Cardiac muscle cell (in vitro differentiated cells and primary cell): ENCODE results near the gene VHLL. TPM values are rescaled to one million over a fixed set of nuclear protein-coding genes. Genes with fewer than 3 reads are reported as not detected.

ENCODE experiments used
- DNase-seq, 2 donors: peaks; one replicate each; pipeline versions ENCODE4 v3.0.0 to v3.0.0-alpha.2; 2010 to 2017; ENCODE audit warnings: low read depth in 1 of 2, low spot score in 1 of 2
- H3K27ac ChIP-seq: fragments of 200-600 bp; sonication (generic); 2 replicates; pipeline ENCODE4 v1.5.1; 2016
- H3K27me3 ChIP-seq: fragments of 200-600 bp; sonication (generic); 2 replicates; pipeline ENCODE4 v1.6.0; 2016; ENCODE audit warnings: control low read depth
- H3K36me3 ChIP-seq: fragments of 200-600 bp; sonication (generic); 2 replicates; pipeline ENCODE4 v1.5.1; 2016; ENCODE audit warnings: control low read depth
- H3K4me1 ChIP-seq: fragments of 200-600 bp; sonication (generic); 2 replicates; pipeline ENCODE4 v1.8.1; 2017; ENCODE audit warnings: low read depth, mild to moderate bottlenecking, mixed run types
- H3K4me3 ChIP-seq: fragments of 200-600 bp; sonication (generic); 2 replicates; pipeline ENCODE4 v1.5.1; 2016; ENCODE audit warnings: mild to moderate bottlenecking
- H3K9me3 ChIP-seq: fragments of 200-600 bp; sonication (generic); 2 replicates; pipeline ENCODE4 v1.5.1; 2017; ENCODE audit warnings: low read depth, mild to moderate bottlenecking, control low read depth
- polyA plus RNA-seq: library from polyadenylated mRNA; unstranded; fragments of >200 nt; fragmentation: Nextera tagmentation; extraction: Ambion mirVana; gene quantifications from 2 replicates; pipeline ENCODE4 v1.2.1, GENCODE V29; 2016
- total RNA-seq: library from RNA; depleted of rRNA; stranded (reverse); fragments of >200 nt; gene quantifications from 2 replicates; pipeline ENCODE4 v1.2.3, GENCODE V29; 2016
- TF ChIP-seq, protein P1 (sequence below): IDR thresholded peaks from 2 replicates; pipeline ENCODE4 v1.5.1; 2012; ENCODE audit warnings: low read depth, mild to moderate bottlenecking, low read length

Gene VHLL
- total and polyA plus RNA-seq, 2 experiments from 2014 or later, result 0.21 to 0.98 TPM

DNA sequence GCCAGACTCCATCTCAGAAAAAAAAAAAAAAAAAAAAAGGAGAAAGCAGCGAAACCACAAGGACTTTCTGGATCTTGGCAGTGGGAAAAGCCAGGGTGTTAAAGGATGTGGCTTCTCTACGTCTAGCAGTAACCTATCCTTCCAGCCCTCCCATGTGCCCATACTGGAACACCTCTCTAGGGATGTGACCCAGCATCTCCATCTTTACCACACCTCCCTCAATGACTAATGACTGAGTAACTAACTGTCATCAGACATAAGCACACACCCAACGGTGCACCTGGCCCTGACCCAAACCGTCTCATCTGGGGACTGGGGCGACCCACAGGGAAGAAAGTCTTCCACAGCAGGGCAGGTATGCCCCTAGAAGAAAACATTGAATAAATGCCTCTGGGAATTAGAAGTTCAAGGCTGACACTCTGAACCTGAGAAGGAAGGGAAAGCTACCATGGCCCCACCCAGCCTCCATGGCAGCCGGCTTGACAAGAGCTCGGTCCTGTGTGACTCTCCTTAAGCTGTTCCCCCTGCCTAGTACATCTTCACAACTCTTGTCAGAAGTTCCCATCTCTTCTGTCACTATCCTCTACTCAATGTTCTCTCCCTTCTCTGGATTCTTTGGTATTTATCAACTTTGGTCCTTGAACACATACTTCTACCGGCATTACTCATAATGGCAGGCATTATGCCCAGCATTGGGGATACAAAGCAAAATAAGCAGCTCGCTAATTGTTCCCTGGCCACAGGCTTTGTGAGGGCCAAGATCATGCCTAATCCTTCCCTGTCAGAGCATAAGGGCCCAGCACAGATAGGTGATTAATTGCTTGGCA lies 36.4 kb downstream of the VHLL start:
- H3K9me3 ChIP-seq, result no peaks in the 10 kb centered on the region
- DNase-seq, result peak in 1 of 2 donors; percentile 63
- H3K27ac ChIP-seq, result no peak overlapping the region

DNA sequence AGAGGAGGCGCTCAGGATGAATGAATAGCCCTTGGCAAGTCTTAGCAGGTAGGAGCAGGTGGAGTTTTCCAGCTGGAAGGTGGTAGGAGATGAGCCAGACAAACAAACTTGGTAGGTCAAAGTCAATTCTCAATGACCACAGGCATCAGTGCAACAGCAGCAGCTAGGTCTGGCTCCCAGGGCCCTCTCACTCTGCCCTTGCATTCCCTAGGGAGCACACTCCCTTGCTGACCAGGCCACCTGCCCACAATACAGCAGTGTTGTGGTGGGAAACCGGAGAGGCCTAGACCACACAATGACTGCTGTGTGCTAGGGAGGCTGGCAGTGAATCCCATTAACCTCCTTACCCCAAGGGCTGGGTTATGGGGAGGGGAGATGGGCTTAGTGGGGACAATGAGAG lies 38.2 kb downstream of the VHLL start:
- H3K27me3 ChIP-seq, result no peaks in the 10 kb centered on the region
- no peak overlapping the region for H3K4me3 ChIP-seq
- TF ChIP-seq, protein P1, sequence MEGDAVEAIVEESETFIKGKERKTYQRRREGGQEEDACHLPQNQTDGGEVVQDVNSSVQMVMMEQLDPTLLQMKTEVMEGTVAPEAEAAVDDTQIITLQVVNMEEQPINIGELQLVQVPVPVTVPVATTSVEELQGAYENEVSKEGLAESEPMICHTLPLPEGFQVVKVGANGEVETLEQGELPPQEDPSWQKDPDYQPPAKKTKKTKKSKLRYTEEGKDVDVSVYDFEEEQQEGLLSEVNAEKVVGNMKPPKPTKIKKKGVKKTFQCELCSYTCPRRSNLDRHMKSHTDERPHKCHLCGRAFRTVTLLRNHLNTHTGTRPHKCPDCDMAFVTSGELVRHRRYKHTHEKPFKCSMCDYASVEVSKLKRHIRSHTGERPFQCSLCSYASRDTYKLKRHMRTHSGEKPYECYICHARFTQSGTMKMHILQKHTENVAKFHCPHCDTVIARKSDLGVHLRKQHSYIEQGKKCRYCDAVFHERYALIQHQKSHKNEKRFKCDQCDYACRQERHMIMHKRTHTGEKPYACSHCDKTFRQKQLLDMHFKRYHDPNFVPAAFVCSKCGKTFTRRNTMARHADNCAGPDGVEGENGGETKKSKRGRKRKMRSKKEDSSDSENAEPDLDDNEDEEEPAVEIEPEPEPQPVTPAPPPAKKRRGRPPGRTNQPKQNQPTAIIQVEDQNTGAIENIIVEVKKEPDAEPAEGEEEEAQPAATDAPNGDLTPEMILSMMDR, result no peak
- no peaks in the 10 kb centered on the region for H3K4me1 ChIP-seq
- DNase-seq, result no peak
- H3K9me3 ChIP-seq, result no peaks in the 10 kb centered on the region
- H3K36me3 ChIP-seq, result peaks cover 70% of the 10 kb centered on the region
- no peak overlapping the region for H3K27ac ChIP-seq

More for the DNA sequence above, 36.4 kb downstream of the VHLL start:
- H3K4me1 ChIP-seq, result no peaks in the 10 kb centered on the region
- H3K4me3 ChIP-seq, result no peak overlapping the region
- peaks cover 71% of the 10 kb centered on the region for H3K36me3 ChIP-seq
- no peaks in the 10 kb centered on the region for H3K27me3 ChIP-seq
- TF ChIP-seq, protein P1, result no peak

DNA sequence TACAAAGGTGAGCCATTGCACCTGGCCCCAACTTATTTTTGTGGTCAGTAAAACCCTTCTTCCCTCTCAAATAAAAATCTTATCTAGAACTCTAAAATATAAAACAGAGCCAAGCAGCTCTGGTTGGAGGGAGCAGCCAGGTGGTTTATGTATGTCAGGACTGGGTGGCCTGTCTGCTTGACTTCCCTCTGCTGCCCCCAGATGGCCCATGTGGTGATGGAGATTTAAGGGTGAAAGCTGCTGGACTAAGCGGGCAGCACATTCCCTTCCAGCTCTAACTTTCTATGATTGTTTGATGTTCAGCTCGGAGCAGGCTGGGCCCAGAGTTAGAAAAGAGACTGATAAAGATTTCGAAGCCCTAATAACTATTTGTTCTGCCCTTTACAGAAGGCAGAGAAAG lies 39.3 kb downstream of the VHLL start:
- H3K36me3 ChIP-seq, result peaks cover 63% of the 10 kb centered on the region
- DNase-seq, result peak in 1 of 2 donors; percentile 36
- no peaks in the 10 kb centered on the region for H3K9me3 ChIP-seq
- TF ChIP-seq, protein P1, result peak; percentile 23
- H3K27ac ChIP-seq, result no peak overlapping the region
- H3K27me3 ChIP-seq, result no peaks in the 10 kb centered on the region
- no peaks in the 10 kb centered on the region for H3K4me1 ChIP-seq
- no peak overlapping the region for H3K4me3 ChIP-seq

DNA sequence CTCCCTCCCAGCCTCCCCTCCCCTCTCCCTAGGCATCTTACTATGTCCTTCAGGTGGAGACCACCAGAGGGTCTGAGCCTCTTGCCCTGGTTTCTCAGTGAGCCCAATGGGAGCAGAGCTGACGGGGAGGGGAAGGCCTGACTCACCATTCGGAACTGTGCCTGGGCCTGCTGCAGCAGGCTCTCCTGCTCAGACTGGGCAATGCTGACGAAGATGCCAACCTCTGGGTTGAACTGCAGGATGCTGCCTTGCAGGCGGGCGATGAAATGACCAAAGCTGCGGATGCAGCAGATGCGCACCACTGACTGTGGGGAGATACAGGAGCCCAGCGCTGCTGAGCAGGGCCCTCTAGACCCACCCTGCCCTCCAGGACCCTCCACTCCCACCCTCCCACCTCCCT lies 40.2 kb downstream of the VHLL start:
- no peak for DNase-seq
- Histone ChIP-seq H3K36me3 (peaks cover 56% of the 10 kb centered on the region), H3K4me3 (no peak overlapping the region), H3K27me3 (no peaks in the 10 kb centered on the region), H3K27ac (no peak overlapping the region), H3K9me3 (no peaks in the 10 kb centered on the region), H3K4me1 (no peaks in the 10 kb centered on the region)
- TF ChIP-seq, protein P1, result no peak

DNA sequence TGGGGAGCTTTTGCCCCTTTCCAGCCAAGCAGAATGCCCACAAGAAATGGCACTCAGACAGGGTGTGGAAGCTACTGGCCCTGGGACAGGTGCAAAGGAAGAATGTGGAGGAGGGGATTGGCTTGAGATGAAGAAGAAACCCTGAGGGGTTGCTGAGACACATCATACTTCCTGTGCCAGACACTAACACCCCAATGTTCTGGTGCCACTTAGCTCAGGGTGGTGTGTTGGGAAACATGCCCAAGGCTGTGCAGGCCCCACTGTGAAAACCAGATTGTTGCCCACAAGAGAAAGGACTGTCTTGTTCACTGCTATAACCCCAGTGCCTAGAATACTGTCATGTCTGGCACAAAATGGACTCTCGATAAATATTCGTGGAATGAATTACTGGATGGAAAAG lies 41.4 kb downstream of the VHLL start:
- Histone ChIP-seq H3K27me3 (no peaks in the 10 kb centered on the region), H3K36me3 (peaks cover 59% of the 10 kb centered on the region)

More for the DNA sequence above, 41.4 kb downstream of the VHLL start:
- Histone ChIP-seq H3K4me1 (no peaks in the 10 kb centered on the region), H3K9me3 (no peaks in the 10 kb centered on the region), H3K27ac (no peak overlapping the region), H3K4me3 (no peak overlapping the region)
- TF ChIP-seq, protein P1, result no peak
- DNase-seq, result no peak
